Neural progenitor cell (in vitro differentiated cells): ENCODE results near the gene SLC38A1. TPM values are rescaled to one million over a fixed set of nuclear protein-coding genes. Genes with fewer than 3 reads are reported as not detected.

Source experiments
- DNase-seq: peaks from one replicate; pipeline ENCODE4 v3.0.0-alpha.2; 2016; ENCODE audit warnings: low spot score
- H2AFZ ChIP-seq: fragments of 200-600 bp; sonication (generic); replicated peaks from 2 replicates; pipeline ENCODE4 v1.6.1; 2016; ENCODE audit warnings: antibody characterized with exemption
- H3F3A ChIP-seq: fragments of 200-600 bp; sonication (generic); 2 replicates; pipeline ENCODE4 v1.6.1; 2016; ENCODE audit warnings: antibody characterized with exemption, low read depth
- H3K27ac ChIP-seq: fragments of 200-600 bp; sonication (generic); 2 replicates; pipeline ENCODE4 v1.5.1; 2016; ENCODE audit warnings: mild to moderate bottlenecking
- H3K27me3 ChIP-seq: fragments of 200-600 bp; sonication (generic); 2 replicates; pipeline ENCODE4 v1.6.1; 2016; ENCODE audit warnings: mild to moderate bottlenecking, moderate library complexity
- H3K36me3 ChIP-seq: fragments of 200-600 bp; sonication (generic); 2 replicates; pipeline ENCODE4 v1.5.1; 2016
- H3K4me1 ChIP-seq: fragments of 200-600 bp; sonication (generic); 2 replicates; pipeline ENCODE4 v1.6.1; 2016; ENCODE audit warnings: mixed run types
- H3K4me2 ChIP-seq: fragments of 200-600 bp; sonication (generic); 2 replicates; pipeline ENCODE4 v1.6.1; 2016
- H3K4me3 ChIP-seq: fragments of 200-600 bp; sonication (generic); 2 replicates; pipeline ENCODE4 v1.5.1; 2016
- H3K79me2 ChIP-seq: fragments of 200-600 bp; sonication (generic); 2 replicates; pipeline ENCODE4 v1.6.1; 2016; ENCODE audit warnings: low read depth
- H3K9ac ChIP-seq: fragments of 200-600 bp; sonication (generic); 2 replicates; pipeline ENCODE4 v1.6.1; 2016
- H3K9me3 ChIP-seq: fragments of 200-600 bp; sonication (generic); 2 replicates; pipeline ENCODE4 v1.5.1; 2016; ENCODE audit warnings: low read depth
- H4K20me1 ChIP-seq: fragments of 200-600 bp; sonication (generic); 2 replicates; pipeline ENCODE4 v1.6.1; 2016; ENCODE audit warnings: low read depth
- H3K27ac Mint-ChIP-seq: 3 replicates; pipeline ENCODE4 v1.8.0; 2021; ENCODE audit warnings: mixed read lengths
- H3K27me3 Mint-ChIP-seq: 2 replicates; pipeline ENCODE4 v1.8.0; 2022; ENCODE audit warnings: low read depth, mild to moderate bottlenecking, inconsistent platforms, moderate library complexity, mixed read lengths; ENCODE audit not compliant: insufficient read depth
- H3K36me3 Mint-ChIP-seq: 3 replicates; pipeline ENCODE4 v1.8.0; 2021; ENCODE audit warnings: mixed read lengths
- H3K4me1 Mint-ChIP-seq: 3 replicates; pipeline ENCODE4 v1.8.0; 2021; ENCODE audit warnings: mixed read lengths
- H3K4me3 Mint-ChIP-seq: 3 replicates; pipeline ENCODE4 v1.8.0; 2021; ENCODE audit warnings: mild to moderate bottlenecking, moderate library complexity, mixed read lengths
- H3K9me3 Mint-ChIP-seq: 3 replicates; pipeline ENCODE4 v1.8.0; 2020; ENCODE audit warnings: mixed read lengths
- CTCF ChIP-seq: fragments of 200-600 bp; sonication (generic); IDR thresholded peaks from 2 replicates; pipeline ENCODE4 v1.5.1; 2017; ENCODE audit warnings: antibody characterized with exemption, mild to moderate bottlenecking
- EZH2 ChIP-seq: fragments of 200-600 bp; sonication (generic); IDR thresholded peaks from 2 replicates; pipeline ENCODE4 v1.6.1; 2017; ENCODE audit warnings: antibody characterized with exemption, mild to moderate bottlenecking, moderate library complexity
- EZH2phosphoT487 ChIP-seq: fragments of 200-600 bp; sonication (generic); IDR thresholded peaks from 2 replicates; pipeline ENCODE4 v1.6.1; 2017; ENCODE audit warnings: antibody characterized with exemption
- total RNA-seq: library from RNA; depleted of rRNA; stranded (reverse); fragments of >200 nt; gene quantifications from 2 replicates; pipeline ENCODE4 v1.2.3, GENCODE V29; 2015; ENCODE audit warnings: low replicate concordance

The SLC38A1 gene
- total RNA-seq, 1 donor from 2014 or later: 142 TPM

- Mint-ChIP-seq H3K4me1 (peaks cover 3% of the 10 kb centered on the region), H3K9me3 (no peaks in the 10 kb centered on the region), H3K36me3 (no peaks in the 10 kb centered on the region), H3K27me3 (peaks cover 11% of the 10 kb centered on the region), H3K27ac (no peak overlapping the region), H3K4me3 (no peak overlapping the region)
- Histone ChIP-seq H3K27me3 (no peaks in the 10 kb centered on the region), H4K20me1 (peaks cover 21% of the 10 kb centered on the region), H3K27ac (peak overlapping the region; percentile 84), H3K9me3 (no peaks in the 10 kb centered on the region), H3K4me1 (peaks cover 44% of the 10 kb centered on the region), H3K79me2 (peaks cover 78% of the 10 kb centered on the region), H2AFZ (peak overlapping the region; percentile 61), H3K4me2 (peak overlapping the region; percentile 99), H3K4me3 (peak overlapping the region; percentile 91), H3K36me3 (no peaks in the 10 kb centered on the region), H3K9ac (peak overlapping the region; percentile 43), H3F3A (peaks cover 29% of the 10 kb centered on the region)
- TF ChIP-seq EZH2phosphoT487 (peak; percentile 13), CTCF (no peak)
- DNase-seq: peak; percentile 56
Measured at GRCh38 chr12:46269429-46270241, 792 bp upstream of the SLC38A1 start.

GRCh38 chr12:46267825-46268582, 839 bp downstream of the SLC38A1 start:
- peaks cover 61% of the 10 kb centered on the region for H3K4me1 ChIP-seq
- no peak for TF ChIP-seq EZH2phosphoT487
- TF ChIP-seq EZH2: no peak
- no peak for TF ChIP-seq CTCF
- H3F3A ChIP-seq: peaks cover 29% of the 10 kb centered on the region
- peaks cover 95% of the 10 kb centered on the region for H3K79me2 ChIP-seq
- no peak overlapping the region for H3K4me3 Mint-ChIP-seq
- peak overlapping the region; percentile 99 for H3K4me2 ChIP-seq
- peak overlapping the region; percentile 91 for H3K4me3 ChIP-seq
- no peaks in the 10 kb centered on the region for H3K27me3 ChIP-seq
- peak overlapping the region; percentile 74 for H3K9ac ChIP-seq
- peaks cover 11% of the 10 kb centered on the region for H3K27me3 Mint-ChIP-seq
- H3K27ac ChIP-seq: peak overlapping the region; percentile 84
- H3K9me3 ChIP-seq: no peaks in the 10 kb centered on the region
- H3K36me3 ChIP-seq: no peaks in the 10 kb centered on the region
- peaks cover 38% of the 10 kb centered on the region for H4K20me1 ChIP-seq
- peaks cover 12% of the 10 kb centered on the region for H3K4me1 Mint-ChIP-seq
- no peaks in the 10 kb centered on the region for H3K9me3 Mint-ChIP-seq
- no peak overlapping the region for H3K27ac Mint-ChIP-seq
- no peak for DNase-seq
- H3K36me3 Mint-ChIP-seq: no peaks in the 10 kb centered on the region
- H2AFZ ChIP-seq: peak overlapping the region; percentile 61

GRCh38 chr12:46267575-46267824, 1.3 kb downstream of the SLC38A1 start:
- Histone ChIP-seq H3K9ac (peak overlapping the region; percentile 74), H3K36me3 (no peaks in the 10 kb centered on the region), H3K27me3 (no peaks in the 10 kb centered on the region), H3K27ac (peak overlapping the region; percentile 84), H3K79me2 (peaks cover 100% of the 10 kb centered on the region), H3K4me1 (peaks cover 66% of the 10 kb centered on the region), H3K9me3 (no peaks in the 10 kb centered on the region), H4K20me1 (peaks cover 42% of the 10 kb centered on the region), H3K4me2 (peak overlapping the region; percentile 99), H3F3A (peaks cover 29% of the 10 kb centered on the region), H2AFZ (peak overlapping the region; percentile 61), H3K4me3 (peak overlapping the region; percentile 91)
- H3K27me3 Mint-ChIP-seq: peaks cover 11% of the 10 kb centered on the region
- DNase-seq: peak; percentile 49
- no peak overlapping the region for H3K27ac Mint-ChIP-seq
- H3K9me3 Mint-ChIP-seq: no peaks in the 10 kb centered on the region
- H3K4me3 Mint-ChIP-seq: no peak overlapping the region
- TF ChIP-seq CTCF (no peak), EZH2 (no peak), EZH2phosphoT487 (no peak)
- peaks cover 2% of the 10 kb centered on the region for H3K36me3 Mint-ChIP-seq
- peaks cover 12% of the 10 kb centered on the region for H3K4me1 Mint-ChIP-seq
